Measurements from ENCODE around the gene VGLL4.
A peak's percentile ranks its signal among the peaks of the same experiment; 100 is the strongest.

The VGLL4 gene

GRCh38 chr3:11565932-11566331 lies 77.8 kb downstream of the VGLL4 start:
- peaks cover 39% of the 10 kb centered on the region for H3K4me1 Mint-ChIP-seq
- TF ChIP-seq CTCF (IDR thresholded peaks at IDR 0.05; ENCODE audit: unreplicated experiment in 3 of 3) = no peak
- peak overlapping the region in 2 of 3 experiments; percentile 6 to 27 for H3K27ac Mint-ChIP-seq
- no peaks in the 10 kb centered on the region for H3K27me3 Mint-ChIP-seq (ENCODE audit: low read depth)
- no peaks in the 10 kb centered on the region for H3K9me3 Mint-ChIP-seq
- peaks cover 61% of the 10 kb centered on the region for H3K36me3 Mint-ChIP-seq (ENCODE audit: low read depth)
- H3K4me3 Mint-ChIP-seq = no peak overlapping the region

- H3K4me3 Mint-ChIP-seq = no peak overlapping the region
Measured at GRCh38 chr3:11565492-11565891, 78.2 kb downstream of the VGLL4 start.

GRCh38 chr3:11565072-11565471 lies 78.6 kb downstream of the VGLL4 start:
- H3K4me1 Mint-ChIP-seq = peaks cover 40% of the 10 kb centered on the region
- no peaks in the 10 kb centered on the region for H3K9me3 Mint-ChIP-seq
- no peaks in the 10 kb centered on the region for H3K27me3 Mint-ChIP-seq (ENCODE audit: low read depth)
- H3K36me3 Mint-ChIP-seq (ENCODE audit: low read depth) = peaks cover 61% of the 10 kb centered on the region
- no peak for TF ChIP-seq CTCF (IDR thresholded peaks at IDR 0.05; ENCODE audit: unreplicated experiment in 3 of 3)
- no peak overlapping the region for H3K27ac Mint-ChIP-seq
- H3K4me3 Mint-ChIP-seq = no peak overlapping the region

More at GRCh38 chr3:11565492-11565891, 78.2 kb downstream of the VGLL4 start:
- H3K4me1 Mint-ChIP-seq = peaks cover 39% of the 10 kb centered on the region
- no peaks in the 10 kb centered on the region for H3K9me3 Mint-ChIP-seq
- H3K36me3 Mint-ChIP-seq (ENCODE audit: low read depth) = peaks cover 61% of the 10 kb centered on the region
- no peak overlapping the region for H3K27ac Mint-ChIP-seq
- no peaks in the 10 kb centered on the region for H3K27me3 Mint-ChIP-seq (ENCODE audit: low read depth)
- no peak for TF ChIP-seq CTCF (IDR thresholded peaks at IDR 0.05; ENCODE audit: unreplicated experiment in 3 of 3)

- H3K4me1 Mint-ChIP-seq = peaks cover 45% of the 10 kb centered on the region
- H3K36me3 Mint-ChIP-seq (ENCODE audit: low read depth) = peaks cover 61% of the 10 kb centered on the region
- H3K27ac Mint-ChIP-seq = no peak overlapping the region
- no peak for TF ChIP-seq CTCF (IDR thresholded peaks at IDR 0.05; ENCODE audit: unreplicated experiment in 3 of 3)
- H3K4me3 Mint-ChIP-seq = no peak overlapping the region
- H3K9me3 Mint-ChIP-seq = no peaks in the 10 kb centered on the region
- no peaks in the 10 kb centered on the region for H3K27me3 Mint-ChIP-seq (ENCODE audit: low read depth)
Measured at GRCh38 chr3:11564577-11565001, 79.1 kb downstream of the VGLL4 start.

- H3K27me3 Mint-ChIP-seq (ENCODE audit: low read depth) = no peaks in the 10 kb centered on the region
- TF ChIP-seq CTCF (IDR thresholded peaks at IDR 0.05; ENCODE audit: unreplicated experiment in 3 of 3) = no peak
- H3K4me1 Mint-ChIP-seq = peaks cover 43% of the 10 kb centered on the region
- H3K4me3 Mint-ChIP-seq = no peak overlapping the region
- peak overlapping the region in 2 of 3 experiments; percentile 32 to 58 for H3K27ac Mint-ChIP-seq
- H3K9me3 Mint-ChIP-seq = no peaks in the 10 kb centered on the region
- H3K36me3 Mint-ChIP-seq (ENCODE audit: low read depth) = peaks cover 60% of the 10 kb centered on the region
Measured at GRCh38 chr3:11563865-11564185, 79.9 kb downstream of the VGLL4 start.

GRCh38 chr3:11563159-11563864 lies 80.4 kb downstream of the VGLL4 start:
- H3K4me3 Mint-ChIP-seq = no peak overlapping the region
- no peaks in the 10 kb centered on the region for H3K9me3 Mint-ChIP-seq
- peaks cover 46% of the 10 kb centered on the region for H3K4me1 Mint-ChIP-seq
- H3K27me3 Mint-ChIP-seq (ENCODE audit: low read depth) = no peaks in the 10 kb centered on the region
- no peak for TF ChIP-seq CTCF (IDR thresholded peaks at IDR 0.05; ENCODE audit: unreplicated experiment in 3 of 3)
- H3K36me3 Mint-ChIP-seq (ENCODE audit: low read depth) = peaks cover 60% of the 10 kb centered on the region
- H3K27ac Mint-ChIP-seq = peak overlapping the region in 2 of 3 experiments; percentile 32 to 58

All from nephron (organoid).